HK-2 (cell line): ENCODE data around the gene PRR35.
"Not testable (repeated sequence)": the region's sequence is repeated elsewhere in the genome, so short reads cannot be mapped to it uniquely, and the experiment has no call there.

Experiments used
- DNase-seq: peaks from one replicate; pipeline ENCODE4 v3.0.0-alpha.2; 2018; ENCODE audit not compliant: unreplicated experiment

The PRR35 gene

DNA sequence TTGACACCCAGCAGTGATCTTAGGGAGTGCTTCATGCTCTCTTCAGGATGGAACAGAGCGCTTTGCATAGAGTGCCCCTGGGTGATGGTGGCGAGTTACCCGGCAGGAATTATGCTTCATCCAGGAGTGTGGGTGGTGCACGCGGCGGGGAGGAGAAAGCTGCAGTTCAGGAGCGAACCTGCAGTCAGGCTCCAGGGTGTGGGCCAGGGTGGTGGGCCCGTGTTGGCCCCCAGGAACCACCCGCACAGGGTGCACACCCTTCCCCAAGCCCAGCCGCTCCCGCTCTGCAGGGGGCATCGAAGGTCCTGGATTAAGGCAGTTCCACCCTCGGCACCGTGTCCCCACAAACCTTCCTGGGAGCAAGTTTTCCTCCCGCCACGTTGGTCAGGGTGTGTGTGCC lies 33.6 kb downstream of the PRR35 start:
- no peak for DNase-seq

DNA sequence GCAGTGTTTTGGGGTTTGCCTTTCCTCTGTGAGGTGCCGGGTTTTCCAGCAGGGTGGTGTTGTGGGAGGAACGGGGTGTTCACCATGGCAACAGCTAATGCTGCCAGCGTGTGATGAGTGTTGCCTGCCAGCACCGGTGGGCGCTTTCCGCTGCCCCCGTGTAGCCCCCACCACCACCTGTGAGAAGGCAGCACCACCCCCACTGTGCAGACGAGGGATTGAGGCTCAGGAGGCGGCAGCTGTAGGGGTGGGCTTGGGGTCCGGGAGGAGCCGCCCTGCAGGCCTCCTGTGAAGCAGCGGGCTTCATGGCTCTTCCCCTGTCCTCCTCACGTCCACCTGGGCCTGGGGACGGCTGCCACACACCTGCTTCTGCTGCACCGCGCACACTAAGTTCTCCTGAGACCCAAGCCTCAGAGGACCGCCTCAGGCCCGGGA lies 34.9 kb downstream of the PRR35 start:
- DNase-seq, result no peak

DNA sequence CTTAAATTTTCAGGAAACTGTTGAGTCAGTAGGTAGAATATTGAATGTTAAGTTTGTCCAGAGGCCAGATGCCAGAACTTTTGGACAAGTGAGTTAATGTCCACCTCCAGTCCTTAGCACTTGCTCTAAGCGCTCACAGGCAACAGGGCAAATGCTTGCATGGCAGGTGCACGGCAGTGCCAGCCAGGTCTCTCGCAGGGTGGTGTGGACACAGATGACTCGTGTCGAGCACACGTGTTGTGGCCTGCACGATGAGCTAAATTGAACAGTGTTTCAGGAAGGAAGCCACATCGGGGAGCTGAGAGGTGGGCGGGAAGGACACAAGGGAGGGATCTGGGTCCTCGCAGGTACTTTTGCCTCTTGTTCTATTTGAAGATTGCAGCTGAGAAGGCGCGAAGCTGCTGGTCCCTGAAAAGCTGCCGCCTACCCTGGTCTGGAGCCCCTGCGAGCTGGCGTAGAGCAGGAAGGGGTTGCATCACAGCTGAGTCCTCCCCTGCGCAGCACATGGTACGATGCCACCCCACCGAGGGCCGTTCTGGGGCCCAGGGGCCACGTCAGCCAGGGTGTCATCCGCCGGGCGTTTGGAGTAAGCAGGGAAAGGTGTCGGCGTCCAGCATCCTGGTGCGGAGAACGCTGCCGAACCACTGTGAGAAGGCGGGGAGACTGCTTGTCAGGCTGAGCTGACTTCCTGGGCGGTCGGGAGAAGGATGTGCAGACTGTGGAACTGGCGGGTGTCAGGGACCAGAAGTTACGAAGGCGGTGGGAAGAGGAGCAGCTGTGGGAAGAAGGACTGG lies 35.9 kb downstream of the PRR35 start:
- no peak for DNase-seq

DNA sequence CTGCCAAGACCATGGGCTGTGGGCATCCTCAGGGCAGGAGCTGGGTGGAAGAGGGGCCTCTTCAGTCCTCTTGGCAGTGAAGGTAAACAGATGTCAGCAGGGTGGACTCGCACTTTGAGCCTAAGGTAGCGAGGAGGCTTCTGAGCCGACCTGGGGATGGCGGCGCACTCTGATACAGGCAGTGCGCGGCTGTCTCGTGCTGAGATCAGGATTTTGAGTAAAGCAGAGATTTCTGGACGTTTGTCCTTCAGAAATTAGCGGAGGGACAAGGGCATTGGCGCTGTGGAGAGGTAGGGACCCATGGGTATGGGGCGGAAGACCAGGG lies 36.5 kb downstream of the PRR35 start:
- DNase-seq, result no peak

DNA sequence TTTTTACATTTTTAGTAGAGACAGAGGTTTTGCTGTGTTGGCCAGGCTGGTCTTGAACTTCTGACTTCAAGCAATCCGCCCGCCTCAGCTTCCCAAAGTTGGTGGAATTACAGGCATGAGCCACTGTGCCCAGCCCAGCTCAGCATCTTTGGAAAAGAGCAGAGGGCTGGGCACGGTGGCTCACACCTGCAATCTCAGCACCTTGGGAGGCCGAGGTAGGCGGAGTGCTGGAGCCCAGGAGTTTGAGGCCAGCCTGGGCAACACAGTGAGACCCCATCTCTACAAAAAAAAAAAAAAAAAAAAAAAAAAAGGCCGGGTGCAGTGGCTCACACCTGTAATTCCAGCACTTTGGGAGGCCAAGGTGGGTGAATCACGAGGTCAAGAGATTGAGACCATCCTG lies 37.5 kb downstream of the PRR35 start:
- not testable (repeated sequence) for DNase-seq

DNA sequence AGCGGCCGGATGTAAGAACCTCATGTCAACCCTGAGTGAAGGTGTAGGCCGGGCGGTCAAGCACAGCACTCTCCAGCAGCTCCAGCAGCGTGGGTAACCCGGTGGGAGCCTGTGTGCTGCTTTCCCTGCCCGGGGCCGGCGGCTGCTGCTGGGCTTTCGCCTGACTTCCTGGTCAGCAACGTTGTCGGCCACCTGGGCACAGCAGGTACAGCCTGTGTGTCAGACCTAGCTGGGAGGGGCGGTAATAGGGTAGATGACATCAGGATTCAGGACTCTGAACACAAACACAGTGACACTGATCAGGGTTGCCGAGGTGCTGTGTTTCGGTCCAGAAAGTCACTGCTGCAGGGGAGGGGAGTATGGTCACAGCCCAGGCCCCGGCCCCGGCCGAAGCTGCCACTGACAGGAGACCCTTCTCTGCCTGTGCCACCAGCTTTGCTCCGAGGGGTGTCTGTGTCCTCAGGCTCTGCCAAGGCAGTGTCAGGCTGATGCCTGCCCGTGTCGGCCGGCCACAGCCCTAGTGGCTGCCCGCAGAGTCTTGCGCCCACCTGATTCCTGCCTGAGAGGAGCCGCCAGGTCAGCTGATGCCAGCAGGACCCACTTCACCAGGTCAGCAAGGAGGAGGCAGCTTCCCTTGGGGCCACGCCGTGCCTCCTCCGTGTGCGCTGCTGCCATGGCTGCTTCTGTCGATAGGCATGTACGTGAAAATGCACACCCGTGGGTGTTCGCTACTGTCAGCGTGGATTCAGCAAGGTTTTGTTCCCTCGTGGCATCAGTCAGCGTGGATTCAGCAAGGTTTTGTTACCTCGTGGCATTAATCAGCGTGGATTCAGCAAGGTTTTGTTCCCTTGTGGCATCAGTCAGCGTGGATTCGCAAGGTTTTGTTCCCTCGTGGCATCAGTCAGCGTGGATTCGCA lies 38.9 kb downstream of the PRR35 start:
- no peak for DNase-seq

DNA sequence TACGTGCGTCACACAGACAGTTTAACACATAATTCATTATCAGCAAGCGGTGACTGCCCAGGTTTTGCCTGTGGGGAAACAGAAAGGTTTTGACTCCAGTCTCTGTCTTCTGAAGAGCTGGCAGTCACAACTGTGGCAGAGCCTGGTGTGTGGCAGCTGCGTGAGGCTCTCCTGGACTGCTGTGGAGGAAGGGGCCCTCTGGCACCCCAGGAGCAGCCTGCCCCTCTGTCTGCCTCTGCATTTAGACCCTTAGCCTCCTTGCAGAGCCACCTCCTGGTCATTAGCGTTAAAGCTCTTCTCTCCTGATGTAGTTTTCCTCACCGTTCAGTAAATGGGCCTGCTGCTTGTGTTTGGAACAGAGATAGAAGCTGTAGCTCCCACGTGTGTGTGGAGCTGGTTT lies 40.6 kb downstream of the PRR35 start:
- DNase-seq, result no peak

DNA sequence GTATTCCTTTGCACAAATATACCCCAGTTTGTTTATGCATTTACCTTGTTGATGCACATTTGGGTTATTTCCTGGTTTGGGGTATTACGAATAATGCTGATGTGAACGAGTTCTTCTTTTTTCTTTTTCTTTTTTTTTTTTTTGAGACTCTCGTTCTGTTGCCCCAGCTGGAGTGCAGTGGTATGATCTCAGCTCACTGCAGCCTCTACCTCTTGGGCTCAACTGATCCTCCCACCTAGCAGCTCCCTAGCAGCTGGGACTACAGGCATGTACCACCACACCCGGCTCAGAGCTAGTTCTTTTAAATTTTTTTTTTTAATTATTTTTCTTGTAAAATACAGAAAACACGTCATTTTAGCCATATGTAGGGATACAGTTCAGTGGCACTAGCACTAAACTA lies 43.7 kb downstream of the PRR35 start:
- no peak for DNase-seq

DNA sequence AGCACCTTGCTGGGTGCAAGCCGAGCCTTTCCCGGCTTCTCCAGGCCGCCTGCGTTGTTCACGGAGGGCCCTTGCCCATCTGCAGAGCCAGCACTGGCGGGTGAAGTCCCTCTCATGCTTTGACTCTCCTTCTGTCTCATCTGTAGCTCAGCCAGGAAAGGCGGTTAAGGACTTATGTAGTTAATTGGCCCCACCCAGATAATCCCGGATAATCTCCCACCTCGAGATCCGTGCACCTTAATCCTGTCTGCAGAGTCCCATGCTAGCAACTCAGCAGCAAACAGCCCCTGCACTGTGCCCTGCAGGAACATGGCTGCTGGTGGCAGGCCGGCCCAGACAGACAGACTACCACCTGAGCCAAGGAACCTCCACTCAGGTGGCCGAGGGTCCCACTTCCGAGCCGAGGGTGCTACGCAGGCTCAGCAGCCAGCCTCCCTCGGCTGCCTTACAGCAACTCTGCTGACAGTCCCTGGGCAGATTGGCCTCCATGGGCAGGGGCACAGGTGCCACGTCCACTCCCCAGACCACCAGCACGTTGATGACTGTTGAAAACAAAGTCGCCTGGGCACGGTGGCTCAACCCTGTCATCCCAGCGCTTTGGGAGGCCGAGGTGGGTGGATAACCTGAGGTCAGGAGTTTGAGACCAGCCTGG lies 46.6 kb downstream of the PRR35 start:
- no peak for DNase-seq

DNA sequence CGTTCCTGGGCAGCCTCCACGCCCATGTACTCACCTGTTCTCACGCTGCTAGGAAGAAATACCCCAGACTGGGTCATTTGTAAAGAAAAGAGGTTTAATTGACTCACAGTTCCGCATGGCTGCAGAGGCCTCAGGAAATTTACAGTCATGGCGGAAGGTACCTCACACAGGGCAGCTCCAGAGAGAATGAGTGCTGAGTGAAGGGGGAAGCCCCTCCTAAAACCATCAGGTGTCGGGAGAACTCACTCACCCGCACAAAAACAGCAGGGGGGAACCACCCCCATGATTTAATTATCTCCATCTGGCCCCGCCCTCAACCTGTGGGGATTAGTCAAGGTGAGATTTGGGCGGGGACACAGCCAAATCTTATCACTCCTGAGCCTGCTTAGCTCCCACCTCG lies 47.8 kb downstream of the PRR35 start:
- DNase-seq, result no peak

DNA sequence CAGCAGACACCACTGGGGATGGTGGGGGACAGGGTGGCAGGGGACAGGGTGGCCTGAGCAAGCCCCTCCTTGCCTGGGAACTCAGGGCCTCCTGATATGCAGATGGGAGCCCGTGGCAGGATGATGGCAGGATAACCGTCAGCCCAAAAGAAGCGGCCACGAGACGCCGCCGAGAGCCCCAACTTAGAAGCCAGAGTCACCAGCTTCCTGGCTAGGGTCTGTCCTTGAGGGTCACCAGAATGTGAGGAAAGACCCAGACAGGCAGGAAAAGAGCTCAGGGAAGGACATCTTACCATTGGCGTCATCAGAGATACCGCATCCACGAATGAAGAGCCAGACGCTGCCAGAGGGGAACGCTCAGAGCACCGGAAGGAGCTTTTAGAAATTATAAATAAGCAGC lies 49.1 kb downstream of the PRR35 start:
- no peak for DNase-seq

DNA sequence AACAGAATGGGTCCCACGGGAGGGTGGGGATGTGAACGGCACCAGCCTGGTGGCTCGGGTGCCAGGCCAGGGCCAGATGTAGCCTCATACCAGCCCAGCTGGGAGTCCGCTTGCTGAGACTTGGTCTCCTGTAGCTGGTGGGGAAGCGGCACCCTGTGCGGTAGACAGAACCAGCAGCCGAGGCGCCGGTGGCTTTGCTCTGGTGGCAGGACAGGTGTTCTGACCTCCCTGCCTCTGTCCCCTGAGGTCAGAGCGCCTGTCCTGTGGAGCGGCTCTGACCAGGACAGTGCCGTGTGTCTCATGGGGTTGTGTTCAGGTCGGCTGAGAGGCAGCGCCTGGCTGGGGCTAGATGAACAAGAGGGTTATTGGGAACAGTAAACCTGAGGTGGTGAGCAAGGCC lies 49.8 kb downstream of the PRR35 start:
- DNase-seq, result no peak

DNA sequence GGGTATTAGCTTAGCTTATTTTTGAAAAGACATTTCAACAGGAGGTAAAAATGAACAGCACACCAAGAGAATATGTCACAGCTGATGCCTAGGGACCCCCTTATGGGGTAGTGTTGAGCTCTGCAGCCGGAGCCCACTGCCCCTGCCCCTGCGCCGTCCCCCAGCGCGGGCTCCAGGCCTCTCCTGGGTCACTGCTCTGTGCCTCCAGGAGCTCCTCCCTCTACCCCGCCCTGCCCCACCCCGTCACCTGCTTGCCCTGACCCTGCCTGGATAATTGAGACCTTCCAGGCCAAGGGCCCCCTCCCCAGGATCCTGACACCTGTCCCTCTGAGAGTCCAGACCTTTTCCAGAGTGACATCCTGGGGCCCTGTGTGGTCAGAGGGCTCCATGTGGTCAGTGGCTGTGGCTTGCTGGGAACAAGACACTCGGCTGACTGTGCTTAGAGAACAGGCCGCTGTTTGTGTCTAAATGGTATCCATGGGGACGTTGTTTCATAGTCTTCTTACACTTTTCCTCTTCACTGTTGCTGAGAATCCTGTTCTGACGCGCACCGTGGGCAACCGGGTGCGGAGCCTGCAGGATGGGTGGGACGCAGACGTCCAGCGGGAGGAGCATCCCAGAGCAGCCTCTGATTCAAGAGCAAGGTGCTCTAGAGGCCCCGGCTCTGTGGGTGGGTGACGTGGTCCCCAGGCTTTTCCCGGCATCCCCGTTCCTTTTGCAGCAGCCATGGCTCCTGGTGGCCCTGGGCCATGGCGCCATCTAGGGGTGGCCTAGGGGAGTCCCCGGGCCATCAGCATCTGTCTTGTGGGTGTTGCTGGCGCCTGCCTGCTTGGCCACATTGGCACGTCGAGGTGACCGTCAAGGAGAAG lies 50.6 kb downstream of the PRR35 start:
- no peak for DNase-seq

DNA sequence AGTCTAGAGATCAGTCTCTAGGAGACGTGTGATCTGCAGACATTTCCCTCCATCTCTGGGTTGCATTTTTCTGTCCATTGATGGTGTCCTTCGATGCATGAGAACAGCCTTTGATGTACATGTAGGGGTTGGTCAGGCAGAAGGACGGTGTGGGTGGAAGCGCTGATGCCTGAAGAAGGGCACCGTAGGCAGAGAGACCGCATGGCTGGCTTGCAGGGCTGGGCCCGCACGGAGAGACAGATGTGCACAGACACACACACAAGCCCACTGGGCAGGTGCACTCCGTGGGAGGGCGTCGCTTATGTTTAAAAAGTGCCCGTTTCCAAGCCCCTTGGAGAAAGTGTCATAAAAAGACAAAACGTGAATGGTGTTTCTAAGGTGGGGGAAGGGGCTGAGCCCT lies 54.9 kb downstream of the PRR35 start:
- DNase-seq, result no peak
